Stimulated activated CD8-positive, alpha-beta memory T cell treated with anti-CD3 and anti-CD28 coated beads, Interleukin-2, amount 100 ng/mL, for 1 hour (primary cell): ENCODE measurements around the gene FUT8.

Source experiments
- DNase-seq, 2 donors: peaks; one replicate each; pipeline ENCODE4 v3.0.0-alpha.2; 2020; ENCODE audit warnings: low read depth in 2 of 2

The FUT8 gene

GRCh38 chr14:65772921-65773574 is 360.5 kb downstream of the FUT8 start:
- no peak for DNase-seq

GRCh38 chr14:65774041-65774440 is 361.5 kb downstream of the FUT8 start:
- DNase-seq: no peak

GRCh38 chr14:65776193-65776852 is 363.8 kb downstream of the FUT8 start:
- no peak for DNase-seq

DNA sequence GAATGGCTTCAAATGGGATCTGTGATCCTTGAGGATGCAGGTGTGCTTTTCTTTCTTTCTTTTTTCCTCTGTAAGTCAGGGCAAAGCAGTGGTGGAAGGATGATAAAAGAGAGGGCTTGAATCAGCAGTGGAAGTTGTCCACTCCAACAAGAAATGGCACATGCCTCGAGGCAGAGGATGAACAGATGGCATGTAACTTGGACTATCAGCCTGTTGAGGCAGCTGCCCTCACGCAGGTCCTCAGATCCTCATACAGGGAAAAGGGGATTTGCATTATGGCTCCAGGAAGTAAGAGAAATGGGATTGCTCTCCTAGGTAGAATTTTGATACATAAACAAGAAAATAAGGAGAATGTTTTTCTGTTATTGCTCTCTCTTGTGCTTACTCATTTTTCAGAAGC is 368.0 kb downstream of the FUT8 start:
- no peak for DNase-seq

DNA sequence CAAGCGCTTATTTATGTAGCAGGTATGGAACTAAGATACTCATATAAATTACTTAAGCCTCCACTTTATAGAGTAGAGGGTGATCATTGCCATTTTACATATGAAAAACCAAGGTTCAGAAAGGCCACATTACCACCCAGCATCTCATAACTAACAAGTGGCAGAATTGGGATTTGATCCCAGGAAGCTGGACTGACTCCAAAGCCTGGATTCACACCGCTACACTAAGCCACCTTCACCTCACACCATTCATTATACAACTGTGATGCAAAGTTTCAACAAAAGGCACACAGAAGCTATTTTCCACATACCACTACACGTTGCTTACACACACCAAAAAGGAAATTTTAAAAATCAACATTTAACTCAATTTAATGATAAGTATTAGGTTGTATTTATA is 370.6 kb downstream of the FUT8 start:
- DNase-seq: no peak

DNA sequence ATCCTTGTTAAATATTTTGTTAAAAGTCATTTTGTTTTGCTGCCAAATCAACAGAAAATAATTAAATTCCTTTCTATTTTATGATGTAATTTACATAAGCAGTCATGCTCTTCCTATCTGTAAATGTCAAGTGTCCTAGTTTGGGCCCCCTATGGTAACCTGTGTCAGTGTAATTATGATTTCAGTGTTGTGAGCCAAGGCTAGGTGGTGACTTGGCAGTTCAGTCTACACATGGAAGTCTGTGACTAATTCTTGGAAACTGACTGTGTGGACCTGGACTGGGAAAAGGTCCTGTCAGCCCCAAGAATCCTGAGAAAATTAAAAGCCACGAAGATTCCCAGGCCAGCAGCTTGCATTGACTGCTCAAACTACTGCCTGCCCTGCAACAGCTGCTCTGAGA is 371.0 kb downstream of the FUT8 start:
- no peak for DNase-seq

GRCh38 chr14:65784574-65784973 is 372.0 kb downstream of the FUT8 start:
- no peak for DNase-seq

DNA sequence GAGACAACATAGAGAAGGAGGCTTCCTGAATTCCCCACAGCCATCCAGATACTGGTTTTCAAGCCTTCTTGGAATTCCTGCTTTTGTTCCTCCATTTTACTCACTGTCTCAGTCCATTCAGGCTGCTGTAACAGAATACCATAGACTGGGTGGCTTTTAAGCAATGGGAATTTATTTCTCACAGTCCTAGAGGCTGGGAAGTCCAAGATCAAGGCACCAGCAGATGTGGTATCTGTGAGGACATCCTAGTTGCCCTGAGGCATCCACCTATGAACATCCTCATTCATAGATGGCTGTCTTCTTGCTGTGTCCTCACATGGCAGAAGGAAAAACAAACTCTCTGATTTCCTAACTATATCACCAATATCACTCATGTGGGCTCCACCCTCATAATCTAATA is 374.9 kb downstream of the FUT8 start:
- DNase-seq: no peak

DNA sequence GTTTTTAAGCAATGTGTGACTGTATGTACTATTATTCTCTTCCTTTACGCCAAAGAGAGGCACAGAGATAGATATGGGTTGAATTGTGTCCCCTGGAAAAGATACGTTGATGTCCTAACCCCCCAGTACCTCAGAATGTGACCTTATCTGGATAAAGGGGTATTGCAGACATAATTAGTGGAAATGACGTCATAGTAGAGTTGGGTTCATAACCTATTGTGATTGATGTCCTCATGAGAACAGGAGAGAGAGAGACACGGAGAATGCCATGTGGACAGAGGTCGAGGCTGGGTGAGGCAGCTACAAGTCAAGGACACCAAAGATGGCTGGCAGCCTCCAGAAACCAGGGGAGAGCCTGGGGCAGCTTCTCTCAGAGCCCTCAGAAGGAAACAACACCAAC is 376.3 kb downstream of the FUT8 start:
- no peak for DNase-seq

DNA sequence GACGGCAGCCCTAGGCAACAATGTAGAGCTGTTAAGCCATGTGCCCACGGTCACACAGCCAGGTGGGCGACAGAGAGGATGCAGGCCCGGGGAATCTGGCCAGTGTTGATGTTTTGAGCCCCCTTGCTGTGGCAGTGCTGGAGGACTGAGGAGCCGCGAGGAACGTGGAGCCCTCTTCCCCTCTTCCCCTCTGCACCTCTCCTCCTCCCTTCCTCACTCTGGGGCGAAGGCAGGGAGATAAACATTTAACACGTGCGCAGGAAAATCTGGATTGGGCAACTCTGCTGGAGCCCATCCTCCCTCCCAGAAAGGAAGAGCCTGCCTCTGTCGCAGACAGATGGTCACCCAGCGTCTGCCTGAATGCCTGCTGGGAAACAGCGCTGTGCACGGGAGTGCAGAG is 376.8 kb downstream of the FUT8 start:
- DNase-seq: no peak

DNA sequence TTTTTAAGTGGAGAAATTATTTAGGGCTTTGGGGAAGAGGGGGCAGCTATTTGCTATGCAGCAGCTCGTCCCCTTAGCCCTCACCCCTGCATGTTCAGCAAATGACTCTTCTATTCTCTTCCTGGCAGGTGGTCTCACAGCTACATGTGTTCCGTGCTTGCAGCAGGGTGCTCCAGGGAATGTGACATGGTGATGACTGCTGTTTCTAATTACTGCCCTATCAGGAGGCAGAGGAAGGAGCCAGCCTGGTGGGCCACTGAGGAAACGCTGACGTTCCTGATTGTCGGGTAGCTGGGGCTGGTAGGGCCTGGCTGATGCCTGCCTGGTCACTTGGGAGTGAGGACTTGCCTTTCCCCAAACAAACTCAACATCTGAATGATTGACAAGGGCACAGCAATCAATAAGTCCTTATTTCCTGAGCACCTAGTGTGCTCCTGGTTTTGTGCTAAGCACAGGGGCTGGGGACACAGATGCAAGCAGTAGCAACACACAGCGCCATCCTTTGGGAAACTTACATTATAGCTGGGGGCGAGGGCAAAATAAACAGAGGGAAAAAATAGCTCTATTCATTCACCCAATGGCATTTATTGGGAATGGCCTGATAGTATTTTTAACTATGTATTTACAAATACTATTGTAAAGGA is 377.8 kb downstream of the FUT8 start:
- DNase-seq: no peak

- no peak for DNase-seq
Observed at GRCh38 chr14:65791191-65791981, 378.9 kb downstream of the FUT8 start.

GRCh38 chr14:65792208-65792905 is 379.8 kb downstream of the FUT8 start:
- no peak for DNase-seq
